H1 (cell line): Measurements from ENCODE around the gene TADA2B. TPM values are rescaled to one million over a fixed set of nuclear protein-coding genes. Genes with fewer than 3 reads are reported as not detected.

Experiments used
- ASH2L ChIP-seq: fragments of 200-600, 300-600 bp; sonication (generic); IDR thresholded peaks from one replicate; pipeline ENCODE4 v1.7.1; 2017; ENCODE audit warnings: low read length
- BACH1 ChIP-seq: IDR thresholded peaks from 2 replicates; pipeline ENCODE4 v1.6.1; 2012; ENCODE audit warnings: low read length, improper control_type of control experiment
- CEBPB ChIP-seq: IDR thresholded peaks from 2 replicates; pipeline ENCODE4 v1.6.1; 2012; ENCODE audit warnings: low read depth, low read length
- CTCF ChIP-seq, 3 experiments: IDR thresholded peaks; 1 replicate in 2 of 3; 2 replicates in 1 of 3; pipeline versions ENCODE4 v1.5.1 to v1.6.1; 2011; ENCODE audit warnings: low read length in 3 of 3, mild to moderate bottlenecking in 3 of 3, inconsistent platforms in 2 of 3, low read depth in 1 of 3, moderate library complexity in 1 of 3; ENCODE audit not compliant: insufficient read depth in 1 of 3; ENCODE audit errors: control extremely low read depth in 1 of 3
- JUN ChIP-seq: IDR thresholded peaks from 2 replicates; pipeline ENCODE4 v1.6.1; 2011; ENCODE audit warnings: low read depth, mild to moderate bottlenecking, improper control_type of control experiment, low read length
- POLR2A ChIP-seq, 2 experiments: IDR thresholded peaks; 1 replicate in 1 of 2; 2 replicates in 1 of 2; pipeline ENCODE4 v1.6.1; 2011; ENCODE audit warnings: low read depth in 2 of 2, low read length in 2 of 2, mild to moderate bottlenecking in 2 of 2; ENCODE audit errors: control extremely low read depth in 1 of 2
- SIRT6 ChIP-seq: IDR thresholded peaks from one replicate; pipeline ENCODE4 v1.7.1; 2012; ENCODE audit warnings: low read length, inconsistent platforms
- SIX5 ChIP-seq: IDR thresholded peaks from 2 replicates; pipeline ENCODE4 v1.6.1; 2011; ENCODE audit warnings: mild to moderate bottlenecking, low read depth, low read length
- TAF1 ChIP-seq: IDR thresholded peaks from 2 replicates; pipeline ENCODE4 v1.6.1; 2011; ENCODE audit warnings: mild to moderate bottlenecking, low read depth, low read length
- polyA plus RNA-seq, 7 experiments: library from polyadenylated mRNA; depleted of rRNA in 3 of 7; stranded (reverse) in 5 of 7; unstranded in 2 of 7; fragments of >200 nt in 5 of 7; fragments of 200-250 nt in 2 of 7; gene quantifications; 1 replicate in 5 of 7; 2 replicates in 1 of 7; 4 replicates in 1 of 7; pipeline versions ENCODE4 v1.2.1 to v1.2.3, GENCODE V29; 2011 to 2013; ENCODE audit warnings: missing spikeins in 2 of 7, mixed read lengths in 2 of 7
- total RNA-seq: library from RNA; stranded (reverse); fragmentation: NEBNext Ultra II Directional; extraction: Animal tissue kit (Norgen Biotek cat#: 25700); gene quantifications from 2 replicates; pipeline ENCODE4 v1.2.1, GENCODE V29; 2021

The TADA2B gene
- total and polyA plus RNA-seq, 2 of the 8 experiments (the other 6 are each of a cell fraction or from before 2014, with no cell fraction given), result 5.7 to 12.1 TPM

GRCh38 chr4:7107166-7107905, 64.2 kb downstream of the TADA2B start (continued):
- TF ChIP-seq JUN (no peak), SIX5 (no peak), CTCF (IDR thresholded peaks at IDR 0.05; ENCODE audit: control extremely low read depth in 1 of 3, insufficient read depth in 1 of 3, low read depth in 1 of 3, low read length in 3 of 3) (no peak), TAF1 (no peak), POLR2A (IDR thresholded peaks at IDR 0.05; ENCODE audit: control extremely low read depth in 1 of 2, low read depth in 2 of 2, low read length in 2 of 2) (no peak), ASH2L (no peak), CEBPB (no peak), SIRT6 (no peak), BACH1 (no peak)

Other genes starting within 250 kb of the TADA2B start
- 48.2 and 49.7 TPM in 2 replicates for gene TBC1D14, start 133.5 kb upstream of the TADA2B start, total RNA-seq
- 45.6 and 46.2 TPM in 2 replicates for gene TBC1D14, start 133.5 kb upstream of the TADA2B start, polyA plus RNA-seq (2011; rRNA removed)
- 39.9 and 43.0 TPM in 2 replicates for gene GRPEL1, start 24.7 kb downstream of the TADA2B start, total RNA-seq
- gene GRPEL1, start 24.7 kb downstream of the TADA2B start, polyA plus RNA-seq (2011; rRNA removed), result 10.5 and 13.5 TPM in 2 replicates
- gene SORCS2, start 149.2 kb downstream of the TADA2B start, total RNA-seq, result 0.75 and 1.8 TPM in 2 replicates
- gene SORCS2, start 149.2 kb downstream of the TADA2B start, polyA plus RNA-seq (2011; rRNA removed), result 0.36 and 0.57 TPM in 2 replicates